ENCODE data around the gene GTF2F2.

Gene GTF2F2

DNA sequence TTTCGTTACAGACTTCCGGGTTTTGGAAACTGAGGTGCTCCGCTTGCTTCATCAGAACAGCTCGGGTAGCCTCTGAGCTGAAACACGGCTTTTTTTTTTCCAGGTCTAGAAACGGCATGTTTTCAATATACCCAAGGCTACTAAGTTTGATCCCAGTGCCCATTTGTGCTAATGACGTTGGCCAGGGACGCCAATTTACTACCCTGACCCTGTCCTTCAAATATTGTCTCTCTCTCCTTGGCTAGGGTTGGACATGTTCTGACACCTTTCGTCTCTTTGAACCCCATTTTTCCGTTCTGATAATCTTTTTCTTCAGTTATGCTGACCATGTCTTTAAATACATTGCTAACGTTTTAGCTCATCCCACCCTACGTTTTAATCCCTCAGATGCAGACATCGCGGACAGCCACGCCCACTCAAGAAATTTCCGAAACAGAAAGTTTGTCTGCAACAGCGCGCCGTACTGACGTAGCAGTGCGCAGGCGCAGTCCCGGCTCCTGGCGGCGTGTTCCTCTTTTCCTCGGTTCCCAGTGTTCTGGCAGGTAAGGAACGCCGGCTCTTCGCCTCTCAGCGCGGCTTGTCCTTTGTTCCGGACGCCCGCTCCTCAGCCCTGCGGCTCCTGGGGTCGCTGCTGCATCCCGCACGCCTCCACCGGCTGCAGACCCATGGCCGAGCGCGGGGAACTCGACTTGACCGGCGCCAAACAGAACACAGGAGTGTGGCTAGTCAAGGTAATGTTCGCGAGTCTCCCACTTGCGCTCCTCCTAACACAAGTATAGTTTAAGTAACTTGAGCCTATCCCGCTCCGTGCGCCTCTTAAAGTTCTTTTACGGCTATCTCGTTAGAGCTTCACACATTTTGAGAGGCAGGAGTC lies at the start of gene GTF2F2:
GTF2F2 (plus strand) TSS at position 520 of the 874 bp plus-strand sequence; CDS start at position 666, 146 bp downstream.
- peak; percentile 75 for DNase-seq (ENCODE audit: low read depth, low spot score)

DNA sequence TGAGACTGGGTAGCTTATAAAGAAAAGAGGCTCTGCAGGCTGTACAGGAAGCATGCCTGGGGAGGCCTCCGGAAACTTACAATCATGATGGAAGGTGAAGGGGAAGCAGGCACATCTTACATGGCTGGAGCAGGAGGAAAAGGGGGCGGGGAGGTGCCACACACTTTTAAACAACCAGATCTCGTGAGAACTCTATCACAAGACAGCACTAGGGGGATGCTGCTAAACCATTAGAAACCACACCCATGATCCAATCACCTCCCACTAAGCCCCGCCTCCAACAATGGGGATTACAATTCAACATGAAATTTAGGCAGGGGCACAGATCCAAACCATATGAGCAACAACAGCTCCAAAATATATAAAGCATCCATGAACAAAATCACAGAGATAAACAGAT lies 46.5 kb upstream of the GTF2F2 start:
- DNase-seq (ENCODE audit: low read depth, low spot score): no peak

GRCh38 chr13:45074721-45075120 lies 45.6 kb upstream of the GTF2F2 start:
- no peak for DNase-seq (ENCODE audit: low read depth, low spot score)

GRCh38 chr13:45078003-45078402 lies 42.3 kb upstream of the GTF2F2 start:
- DNase-seq (ENCODE audit: low read depth, low spot score): no peak

DNA sequence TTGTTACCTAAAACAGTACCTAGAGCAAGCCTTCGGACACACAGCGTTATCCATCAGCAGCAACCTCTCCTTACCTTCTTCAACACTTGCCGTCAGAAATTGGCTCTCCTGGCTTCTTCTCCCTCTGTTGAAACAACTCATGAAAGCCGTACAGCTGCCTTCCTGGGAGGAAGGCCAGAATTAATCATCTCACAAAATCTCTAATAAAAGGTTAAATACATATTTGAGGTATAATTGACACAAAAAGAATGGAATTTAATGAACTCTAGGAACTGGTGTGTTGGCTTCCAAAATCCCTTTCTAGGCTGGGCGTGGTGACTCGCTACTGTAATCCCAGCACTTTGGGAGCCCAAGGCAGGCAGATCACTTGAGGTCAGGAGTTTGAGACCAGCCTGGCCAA lies 37.3 kb upstream of the GTF2F2 start:
- no peak for DNase-seq (ENCODE audit: low read depth, low spot score)

DNA sequence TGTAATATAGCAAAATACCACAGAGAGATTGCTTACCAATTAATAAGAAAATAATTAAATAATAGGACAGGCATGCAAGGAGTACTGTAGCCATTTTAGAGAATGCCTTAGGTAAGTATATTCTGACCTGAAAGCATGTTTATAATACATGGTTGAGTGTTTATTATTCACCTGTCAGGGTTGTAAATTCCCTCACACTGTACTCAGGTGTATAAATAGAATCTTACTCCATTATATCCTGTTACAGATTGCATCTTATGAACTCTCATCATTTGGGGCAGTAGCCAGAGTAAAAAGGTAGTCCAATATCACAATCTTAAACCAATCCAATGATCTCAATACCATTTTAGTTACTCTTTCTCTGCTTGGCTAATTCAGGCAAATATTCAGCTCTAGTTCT lies 35.8 kb upstream of the GTF2F2 start:
- no peak for DNase-seq (ENCODE audit: low read depth, low spot score)

- DNase-seq (ENCODE audit: low read depth, low spot score): no peak
These were observed 33.8 kb upstream of the GTF2F2 start for GRCh38 chr13:45086484-45086883.

- no peak for DNase-seq (ENCODE audit: low read depth, low spot score)
These were observed 27.6 kb upstream of the GTF2F2 start for GRCh38 chr13:45092663-45093062.

DNA sequence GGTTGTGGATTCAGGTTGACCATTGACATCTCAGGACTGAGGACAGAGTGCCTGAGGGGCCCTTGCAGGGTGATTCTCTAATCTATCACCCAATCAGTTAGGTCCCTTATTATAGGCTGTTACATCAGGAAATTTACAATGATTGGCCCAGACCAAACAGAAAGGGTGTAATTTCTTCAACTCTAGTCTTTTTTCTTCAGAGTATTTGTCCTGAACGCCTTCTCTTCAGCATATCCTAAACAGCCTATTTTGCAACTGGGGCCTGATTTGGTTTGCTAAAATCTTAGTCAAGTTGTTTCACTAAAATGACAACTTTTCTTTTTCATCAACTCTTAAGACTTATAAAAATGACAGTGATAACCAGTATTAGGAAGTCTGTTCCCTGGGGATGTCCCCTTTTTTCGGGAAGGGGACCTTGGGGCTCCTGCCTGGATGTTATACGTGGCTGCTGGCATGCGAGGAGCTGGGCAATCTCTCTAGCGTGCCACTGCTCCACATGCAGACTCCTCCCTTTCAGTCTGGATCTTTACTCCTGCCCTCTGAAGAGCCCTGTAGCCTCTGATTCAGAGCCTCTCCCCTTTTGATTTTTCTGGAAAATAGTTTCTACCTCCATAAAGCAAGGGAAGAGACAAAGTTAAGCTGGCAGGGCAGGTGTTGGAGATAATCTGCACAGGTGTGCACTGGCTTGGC lies 19.6 kb upstream of the GTF2F2 start:
- no peak for DNase-seq (ENCODE audit: low read depth, low spot score)

GRCh38 chr13:45101327-45102018 lies 18.8 kb upstream of the GTF2F2 start:
- DNase-seq (ENCODE audit: low read depth, low spot score): no peak

DNA sequence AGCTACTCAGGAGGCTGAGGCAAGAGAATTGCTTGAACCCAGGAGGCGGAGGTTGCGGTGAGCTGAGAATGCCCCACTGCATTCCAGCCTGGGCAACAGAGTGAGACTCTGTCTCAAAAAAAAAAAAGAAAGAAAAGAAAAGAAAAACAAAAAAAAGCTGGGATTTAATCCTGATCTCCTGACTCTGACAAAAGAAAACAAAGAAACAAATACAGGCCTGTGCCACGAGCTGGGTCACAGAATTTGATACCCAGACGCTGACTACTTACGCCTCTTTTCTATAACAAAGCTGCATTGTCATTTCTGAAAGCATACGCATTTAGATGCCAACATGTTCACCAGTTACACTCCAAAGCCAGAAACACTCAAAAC lies 18.2 kb upstream of the GTF2F2 start:
- no peak for DNase-seq (ENCODE audit: low read depth, low spot score)

- DNase-seq (ENCODE audit: low read depth, low spot score): no peak
These were observed 16.9 kb upstream of the GTF2F2 start for GRCh38 chr13:45103449-45103848.

DNA sequence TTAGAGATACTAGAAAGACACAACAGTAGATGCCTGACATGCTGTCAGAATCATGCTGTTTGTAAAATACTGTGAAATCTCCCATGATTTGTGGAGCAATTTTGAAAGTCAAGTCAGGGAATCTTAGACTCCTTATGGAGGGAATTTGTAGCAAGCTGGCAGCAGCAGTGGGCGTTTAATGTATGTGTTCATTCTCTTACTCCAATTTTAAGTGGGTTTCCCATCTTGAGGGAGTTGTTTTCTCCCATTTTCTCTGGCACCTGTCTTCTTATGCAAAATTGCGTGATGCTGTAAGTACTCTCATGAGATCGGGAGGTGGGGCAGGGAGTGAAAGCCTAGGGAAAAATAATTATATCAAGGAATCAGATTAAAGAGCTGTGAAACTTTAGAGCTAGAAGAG lies 16.0 kb upstream of the GTF2F2 start:
- no peak for DNase-seq (ENCODE audit: low read depth, low spot score)

- no peak for DNase-seq (ENCODE audit: low read depth, low spot score)
These were observed 14.4 kb upstream of the GTF2F2 start for GRCh38 chr13:45105895-45106294.

DNA sequence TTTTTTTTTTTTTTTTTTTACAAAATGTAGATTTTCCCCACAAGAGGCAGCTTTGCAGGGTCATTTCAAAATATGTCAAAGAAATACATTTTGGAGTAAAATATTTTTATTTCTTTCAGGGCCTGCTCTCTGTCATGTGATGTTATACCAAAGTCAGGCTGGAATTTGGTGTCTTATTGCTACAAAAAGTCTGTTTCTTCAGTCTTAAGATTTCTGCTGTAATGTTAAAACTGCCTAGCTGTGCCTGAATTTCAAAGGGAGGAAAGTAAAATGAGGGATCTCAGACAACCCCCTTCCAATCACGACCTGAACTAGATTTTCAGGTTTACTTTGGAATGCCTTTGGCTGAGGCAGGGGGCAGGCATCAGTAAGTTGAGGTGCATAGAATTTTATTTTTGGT lies 12.8 kb upstream of the GTF2F2 start:
- DNase-seq (ENCODE audit: low read depth, low spot score): no peak

DNA sequence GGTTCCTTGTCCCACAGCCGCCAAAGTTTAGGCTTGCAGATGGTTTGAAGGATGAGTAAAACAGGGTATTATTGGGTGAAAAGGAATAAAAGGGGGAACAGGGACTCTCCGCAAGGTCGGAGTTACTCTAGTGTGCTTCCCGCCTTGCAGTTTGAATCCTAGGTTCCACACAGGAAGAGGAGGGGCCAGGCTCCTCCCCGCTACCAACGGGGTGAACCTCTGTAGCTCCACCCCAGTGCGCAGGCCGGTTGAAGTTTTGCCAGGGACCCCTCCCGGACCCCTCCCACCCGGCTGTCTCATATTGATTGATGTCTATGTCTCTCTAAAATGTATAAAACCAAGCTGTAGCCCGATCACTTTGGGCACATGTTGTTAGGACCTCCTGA lies 11.6 kb upstream of the GTF2F2 start:
- DNase-seq (ENCODE audit: low read depth, low spot score): no peak

- DNase-seq (ENCODE audit: low read depth, low spot score): no peak
These were observed 11.1 kb upstream of the GTF2F2 start for GRCh38 chr13:45109102-45109720.

- no peak for DNase-seq (ENCODE audit: low read depth, low spot score)
These were observed 6.8 kb upstream of the GTF2F2 start for GRCh38 chr13:45113233-45114224.

DNA sequence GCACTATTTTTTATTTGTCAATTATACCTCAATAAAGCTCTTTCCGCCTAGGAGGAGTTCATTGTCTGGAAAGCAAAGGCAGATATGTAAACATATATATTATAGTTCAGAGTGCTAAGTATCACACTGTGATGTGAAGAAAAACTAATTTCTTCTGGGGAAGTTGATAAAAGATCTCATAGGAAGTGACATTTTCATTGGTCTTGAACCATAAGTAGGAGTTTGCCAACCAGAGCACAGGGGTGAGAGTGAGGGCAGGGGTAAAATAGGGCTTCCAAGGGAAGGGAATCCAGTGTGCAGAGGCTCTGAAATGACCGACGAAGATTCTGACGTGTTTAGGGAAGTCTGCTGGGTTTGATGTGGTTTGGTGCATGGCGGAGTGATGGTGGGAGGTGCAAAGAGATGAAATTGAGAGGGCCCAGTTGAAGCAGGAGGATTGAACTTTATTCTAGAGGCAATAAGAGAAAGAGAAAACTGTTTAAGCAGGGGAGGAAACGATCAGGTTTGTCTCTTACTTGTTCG lies 780 bp upstream of the GTF2F2 start:
- DNase-seq (ENCODE audit: low read depth, low spot score): peak; percentile 34

GRCh38 chr13:45120967-45121831 lies 889 bp downstream of the GTF2F2 start:
- DNase-seq (ENCODE audit: low read depth, low spot score): no peak

Data from activated CD4-positive, CD25-positive, alpha-beta regulatory T cell treated with anti-CD3 and anti-CD28 coated beads, Interleukin-2, amount 50 U/mL, for 16 hours (primary cell).